NCI-H69 (cell line): Measurements from ENCODE around the gene MCEMP1.

Experiments used
- DNase-seq: peaks from one replicate; lab custom pipeline; 2025; lab: John Stamatoyannopoulos, UW

MCEMP1 gene, protein sequence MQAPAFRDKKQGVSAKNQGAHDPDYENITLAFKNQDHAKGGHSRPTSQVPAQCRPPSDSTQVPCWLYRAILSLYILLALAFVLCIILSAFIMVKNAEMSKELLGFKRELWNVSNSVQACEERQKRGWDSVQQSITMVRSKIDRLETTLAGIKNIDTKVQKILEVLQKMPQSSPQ

DNA sequence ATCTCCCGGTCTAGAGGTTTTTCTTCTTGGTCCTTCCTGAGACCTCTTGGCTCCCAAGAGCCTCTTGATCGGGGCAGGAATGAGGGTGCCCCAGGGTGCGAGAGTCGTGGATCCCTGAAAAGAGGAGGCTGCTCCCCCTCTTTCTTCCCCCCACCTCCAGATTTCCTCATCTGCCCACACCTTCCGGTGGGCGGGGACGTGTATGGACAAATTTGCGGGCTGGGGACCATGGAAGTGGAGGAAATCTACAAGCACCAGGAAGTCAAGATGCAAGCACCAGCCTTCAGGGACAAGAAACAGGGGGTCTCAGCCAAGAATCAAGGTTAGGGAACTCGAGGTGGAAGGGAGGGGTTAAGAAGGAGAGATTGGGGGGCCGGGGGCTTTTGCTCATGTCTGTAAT lies at the start of gene MCEMP1:
Gene MCEMP1 (plus strand): TSS at position 237 of the 400 bp plus-strand sequence. CDS start 31 bp downstream, at position 268.
- no peak for DNase-seq

DNA sequence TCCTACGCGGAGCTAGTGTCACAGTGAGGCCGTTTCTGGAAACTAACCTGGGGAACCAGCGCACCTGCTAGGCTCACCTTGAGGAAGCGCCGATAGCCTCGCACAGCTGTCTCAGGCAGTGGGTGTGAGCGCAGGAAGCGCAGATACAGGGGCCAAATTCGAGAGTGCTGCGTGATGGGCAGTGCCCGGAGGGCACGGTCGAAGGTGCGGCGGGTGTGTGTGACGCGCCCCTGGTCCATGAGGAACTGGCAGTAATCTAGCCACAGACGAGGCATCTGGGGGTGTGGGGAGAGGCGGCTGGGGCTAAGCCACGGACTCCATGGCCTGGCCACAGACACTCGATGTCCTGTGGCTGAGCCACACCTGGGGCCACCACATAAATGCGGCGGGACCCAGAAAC lies 49.7 kb upstream of the MCEMP1 start:
- no peak for DNase-seq

DNA sequence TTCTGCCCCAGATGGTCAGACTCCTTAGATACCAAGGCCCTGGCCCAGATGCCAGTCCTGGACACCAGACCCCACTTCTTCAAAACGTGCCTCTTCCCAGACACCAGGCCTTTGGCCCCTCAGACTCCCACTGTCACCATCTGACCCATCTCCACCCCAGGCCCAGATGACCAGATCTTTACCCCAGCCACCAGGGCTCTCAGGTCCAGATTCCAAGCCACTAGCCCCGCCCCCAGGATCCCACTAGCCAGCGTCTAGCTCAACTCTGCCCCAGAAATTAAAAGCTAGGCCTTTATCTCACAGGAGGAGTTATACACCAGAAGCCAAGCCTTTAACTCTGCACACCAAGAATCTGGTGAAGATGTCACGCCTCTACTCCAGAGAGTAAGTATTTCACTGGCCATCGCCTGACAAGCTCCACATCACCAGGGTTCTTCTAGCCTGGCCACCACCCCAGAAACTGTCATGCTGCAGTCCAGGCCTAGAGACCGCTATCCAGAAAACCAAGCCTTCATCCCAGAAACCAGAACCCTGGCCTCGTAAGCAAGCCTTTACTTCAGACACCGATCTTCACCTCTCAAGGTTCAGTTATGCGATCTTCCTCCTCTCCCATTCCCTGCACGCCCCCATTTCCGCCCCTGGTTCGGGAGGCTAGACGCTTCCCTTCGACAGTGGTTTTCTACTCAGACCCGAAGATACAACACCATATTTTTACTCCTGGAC lies 48.1 kb upstream of the MCEMP1 start:
- DNase-seq: no peak

DNA sequence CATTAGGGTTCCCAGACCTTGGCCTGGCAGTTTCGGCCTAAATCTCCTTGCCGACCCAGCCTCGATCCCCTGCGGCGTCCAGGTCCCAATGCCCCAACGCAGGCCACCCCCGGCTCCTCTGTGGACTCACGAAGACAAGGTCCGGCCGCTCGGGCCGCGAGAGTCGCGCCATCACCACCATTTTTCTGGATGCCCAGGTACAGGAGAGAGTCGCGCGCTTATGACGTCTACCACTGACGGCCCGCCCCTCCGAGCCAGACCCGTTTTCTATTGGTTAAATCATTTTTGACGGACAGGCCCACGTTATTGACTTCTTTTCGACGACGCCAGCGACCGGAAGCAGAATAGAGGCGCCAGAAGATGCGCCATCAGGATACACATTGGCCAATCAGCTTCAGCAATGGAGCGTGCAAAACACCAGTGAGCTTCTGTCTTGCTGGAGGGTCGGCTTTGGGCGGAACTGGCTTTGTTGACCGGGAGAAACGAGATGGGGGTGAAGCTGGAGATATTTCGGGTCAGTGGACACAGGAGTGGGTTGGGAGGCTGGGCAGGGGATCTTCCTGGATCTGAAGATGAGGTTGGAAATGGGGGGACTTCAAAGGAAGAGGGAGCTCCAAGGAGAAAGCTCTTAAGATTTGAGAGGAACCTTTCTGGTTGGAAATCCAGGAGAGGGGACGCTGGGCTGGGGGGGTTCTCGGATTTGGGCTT lies 47.4 kb upstream of the MCEMP1 start, which contains the start of the genes PET100 and XAB2:
Gene PET100 (plus strand): TSS at position 447 of the 708 bp plus-strand sequence. CDS start 41 bp downstream, at position 488.
Gene XAB2 (minus strand): TSS at position 199 of the 708 bp plus-strand sequence. CDS start 18 bp downstream, at position 181.
- DNase-seq: peak; percentile 99

DNA sequence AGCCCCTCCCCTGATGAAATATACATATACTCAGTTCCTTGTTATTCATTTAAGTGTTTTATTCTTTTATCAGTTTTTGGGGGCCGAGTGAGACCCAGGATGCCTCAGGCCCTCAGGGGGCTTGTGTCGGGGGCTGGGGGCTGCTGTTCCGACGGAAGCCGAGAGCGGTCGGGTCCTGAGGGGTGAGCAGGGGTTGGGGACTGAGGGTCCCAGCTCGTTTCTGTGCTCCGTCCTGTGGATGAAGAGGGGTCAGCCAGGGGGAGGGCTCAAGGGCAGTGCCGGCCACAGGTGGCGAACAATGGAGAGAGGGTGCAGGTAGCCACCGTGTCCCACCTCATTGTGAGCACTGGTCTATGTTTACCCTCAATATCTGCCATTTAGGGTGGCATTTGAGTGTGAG lies 45.3 kb upstream of the MCEMP1 start:
- no peak for DNase-seq

DNA sequence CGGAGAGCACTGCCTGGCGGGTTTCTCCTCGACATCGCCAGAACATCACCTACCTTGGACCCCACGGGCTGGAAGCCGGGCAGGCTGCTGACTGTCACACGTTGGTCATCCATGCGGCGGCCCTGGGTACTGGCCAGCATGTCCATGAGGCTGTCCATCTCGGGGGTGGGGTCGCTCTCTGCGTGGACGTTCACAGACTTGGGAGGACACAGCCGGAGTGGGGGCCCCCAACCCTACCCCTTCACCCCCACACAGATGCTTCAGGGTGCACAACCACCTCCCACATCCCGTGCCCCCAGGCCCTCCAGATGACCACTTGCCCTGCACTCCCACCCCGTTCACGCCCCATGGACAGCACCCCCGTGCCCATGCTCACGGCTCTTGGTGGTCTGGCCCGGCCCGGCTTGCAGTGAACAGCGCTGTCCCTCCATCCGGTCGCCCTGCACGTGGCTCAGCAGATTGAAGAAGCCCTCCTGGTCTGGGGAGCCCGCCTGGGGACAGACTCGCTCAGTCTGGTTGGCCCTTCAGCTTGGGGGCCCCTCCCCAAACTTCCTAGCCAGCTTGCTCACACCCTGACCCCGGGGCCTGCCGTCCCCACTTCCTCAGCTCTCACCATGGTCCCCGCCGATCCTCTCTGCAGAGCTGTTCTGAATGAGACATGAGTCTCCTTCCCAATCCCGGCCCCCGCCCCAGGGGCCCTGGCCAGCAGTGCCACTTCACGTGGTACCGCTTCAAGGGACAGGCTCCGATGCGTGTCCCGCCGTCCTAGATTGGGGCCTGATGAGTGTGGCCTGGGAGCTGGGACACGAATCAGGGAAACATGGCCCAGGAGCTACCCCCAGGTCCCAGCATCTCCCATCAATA lies 44.3 kb upstream of the MCEMP1 start:
- no peak for DNase-seq

DNA sequence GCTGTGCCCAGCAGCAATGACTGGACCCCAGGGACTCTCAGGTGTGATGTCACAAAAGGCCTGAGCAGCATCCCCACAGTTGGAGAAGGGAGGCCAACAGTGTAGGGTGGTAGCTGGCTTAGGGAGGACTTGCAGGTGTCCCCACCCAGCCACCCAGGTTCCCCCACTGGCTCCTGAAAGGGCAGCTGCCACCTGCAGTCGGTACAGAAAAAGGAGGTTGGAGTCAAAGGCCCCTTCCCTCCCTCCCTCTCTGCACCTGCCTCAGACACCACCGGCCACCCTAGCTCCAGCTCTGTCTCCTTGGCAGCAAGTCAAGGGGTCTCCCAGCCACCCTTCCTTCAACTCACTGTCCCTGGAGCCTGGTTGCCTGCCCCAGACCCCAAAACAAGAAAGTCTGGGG lies 43.2 kb upstream of the MCEMP1 start, which contains the start of gene PCP2:
Gene PCP2 (minus strand): TSS at position 22 of the 400 bp plus-strand sequence. CDS start 262 bp downstream, outside the sequence.
- DNase-seq: no peak

DNA sequence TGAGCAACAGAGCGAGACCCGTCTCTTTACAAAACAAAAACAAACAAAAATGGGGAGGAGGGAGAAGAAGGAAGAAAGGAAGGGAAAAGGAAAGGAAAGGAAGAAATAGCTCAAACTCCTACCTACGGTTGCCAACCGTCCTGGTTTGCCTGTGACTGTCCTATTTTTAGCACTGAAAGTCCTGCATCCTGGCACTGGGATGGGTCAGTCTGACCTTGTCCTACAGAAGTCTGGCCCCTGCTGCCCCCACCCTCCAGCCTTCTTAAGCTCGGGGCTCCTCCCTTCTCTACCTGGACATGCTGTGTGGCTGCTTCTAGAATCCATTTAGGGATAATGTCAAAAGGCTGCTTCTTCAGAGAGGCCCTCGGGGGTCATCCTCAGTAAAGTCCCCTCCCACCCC lies 41.2 kb upstream of the MCEMP1 start:
- DNase-seq: no peak

DNA sequence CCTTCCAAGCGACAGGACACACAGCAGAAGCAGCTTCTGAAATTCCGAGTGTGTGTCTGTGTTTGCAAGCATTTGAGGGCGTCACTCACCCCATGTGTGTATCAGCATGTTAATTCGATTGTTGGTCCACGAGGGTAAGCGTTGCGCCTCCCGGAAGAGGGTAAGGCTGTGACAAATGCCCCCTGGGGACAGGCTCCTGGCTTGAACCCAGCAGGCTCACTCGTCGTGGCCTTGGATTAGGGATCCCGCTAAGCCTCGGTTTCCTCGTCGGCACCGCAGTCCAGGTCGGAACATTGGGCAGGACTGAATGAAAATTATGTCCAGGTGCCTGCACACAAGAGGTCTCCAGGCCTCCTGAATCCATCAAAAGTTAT lies 40.6 kb upstream of the MCEMP1 start:
- DNase-seq: no peak

DNA sequence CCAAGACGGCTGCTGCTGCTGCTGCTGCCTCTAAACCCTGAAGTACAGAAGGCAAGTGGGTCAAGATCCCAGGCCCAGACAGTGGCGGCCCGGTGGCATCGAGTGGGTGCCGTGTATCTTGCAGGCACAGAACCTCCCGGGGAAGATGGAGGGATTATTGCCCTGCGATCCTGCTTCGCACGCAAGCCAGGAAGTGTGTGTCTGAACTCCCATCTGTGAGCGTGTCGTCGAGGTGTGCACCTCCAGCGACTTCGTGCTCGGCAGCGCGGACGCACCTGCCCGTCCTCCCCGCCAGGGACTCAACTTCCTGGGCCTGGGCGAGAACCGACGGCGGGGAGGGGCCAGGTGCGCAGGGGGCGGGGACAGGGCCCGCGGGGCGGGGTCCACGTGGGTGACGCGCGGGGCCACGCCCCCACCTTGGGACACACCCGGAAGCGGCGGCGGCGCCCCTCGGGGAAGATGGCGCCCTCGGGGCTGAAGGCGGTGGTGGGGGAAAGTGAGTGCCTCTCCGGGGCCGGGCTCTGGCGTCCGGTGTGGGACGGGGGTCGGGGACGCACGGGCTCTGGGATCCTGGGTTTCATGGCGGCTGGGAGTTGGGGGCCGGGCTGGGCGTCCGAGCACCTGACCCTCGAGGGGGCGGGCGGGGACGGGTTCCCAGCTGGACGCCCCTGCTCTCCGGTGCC lies 40.1 kb upstream of the MCEMP1 start, which contains the start of gene STXBP2:
Gene STXBP2 (plus strand): TSS at position 420 of the 683 bp plus-strand sequence. CDS start 40 bp downstream, at position 460.
- DNase-seq: peak; percentile 94

DNA sequence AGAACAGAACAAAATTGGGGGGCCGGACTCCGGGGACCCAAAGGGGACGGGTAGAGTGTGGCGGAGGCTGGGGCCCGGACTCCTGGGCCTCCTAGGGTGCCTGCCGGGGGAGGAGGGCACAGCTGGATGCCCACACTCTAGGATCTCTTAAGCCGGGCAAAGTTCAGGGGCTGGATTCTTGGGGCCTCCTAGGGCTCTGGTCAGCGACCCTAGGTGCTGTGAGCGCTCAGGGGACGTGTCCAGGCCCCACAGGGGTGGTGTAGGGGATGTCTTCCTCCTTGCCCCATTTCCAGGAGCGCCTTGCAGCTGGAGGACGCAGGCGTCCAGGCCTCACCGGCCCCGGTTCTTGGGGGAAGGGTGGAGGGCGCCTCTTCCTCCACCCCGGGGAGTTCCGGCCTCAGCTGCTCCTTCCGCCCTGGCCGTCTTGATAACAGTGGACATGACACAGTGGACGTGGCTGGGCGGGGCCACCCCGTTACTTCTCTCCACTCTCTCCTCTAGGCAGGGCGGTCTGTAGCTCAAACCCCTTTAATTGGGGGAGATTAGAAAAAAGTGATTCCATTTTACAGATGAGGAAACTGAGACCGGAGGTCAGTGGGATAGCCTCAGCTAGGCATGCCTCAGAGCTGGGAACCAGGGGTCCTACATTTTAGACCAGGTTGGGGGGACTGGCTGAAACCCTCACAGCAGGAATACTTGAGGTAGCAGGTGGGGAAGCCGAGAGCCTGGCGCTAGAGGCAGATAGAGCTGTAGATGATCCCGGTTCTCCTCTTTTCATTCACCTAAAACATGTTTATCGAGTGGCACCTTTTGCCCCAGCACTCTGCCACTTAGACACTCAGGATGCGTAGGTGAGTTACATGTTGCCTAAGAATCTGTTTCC lies 39.3 kb upstream of the MCEMP1 start:
- peak; percentile 44 for DNase-seq

DNA sequence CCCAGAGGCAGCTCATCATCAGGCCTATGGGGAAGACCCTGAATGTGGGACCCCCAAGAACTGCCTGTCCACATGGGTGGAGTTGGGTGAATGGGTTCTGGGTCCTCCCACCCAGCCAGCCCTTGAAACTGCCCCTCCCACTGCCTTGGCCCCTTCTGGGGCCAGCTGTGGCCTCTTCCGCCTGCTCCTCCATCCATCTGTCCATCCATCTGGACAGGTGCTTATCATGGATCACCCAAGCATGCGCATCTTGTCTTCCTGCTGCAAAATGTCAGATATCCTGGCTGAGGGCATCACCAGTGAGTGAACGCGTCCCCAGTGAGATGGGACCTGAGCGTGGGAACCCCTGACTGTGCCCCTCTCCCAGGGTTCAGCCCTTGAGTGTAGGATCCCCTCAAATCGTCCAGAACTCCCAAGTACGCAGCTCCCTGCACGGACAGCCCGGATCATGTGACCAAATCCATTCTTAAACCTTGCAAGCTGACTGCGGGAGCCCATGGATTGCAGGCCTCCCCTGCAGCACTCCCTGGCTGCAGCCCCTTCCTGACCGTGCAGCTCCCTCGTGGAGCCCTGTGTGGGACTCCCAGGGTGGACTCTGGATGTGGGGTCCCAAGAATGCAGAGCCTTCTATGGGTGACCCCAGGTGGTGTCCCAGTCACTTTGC lies 38.0 kb upstream of the MCEMP1 start:
- no peak for DNase-seq

DNA sequence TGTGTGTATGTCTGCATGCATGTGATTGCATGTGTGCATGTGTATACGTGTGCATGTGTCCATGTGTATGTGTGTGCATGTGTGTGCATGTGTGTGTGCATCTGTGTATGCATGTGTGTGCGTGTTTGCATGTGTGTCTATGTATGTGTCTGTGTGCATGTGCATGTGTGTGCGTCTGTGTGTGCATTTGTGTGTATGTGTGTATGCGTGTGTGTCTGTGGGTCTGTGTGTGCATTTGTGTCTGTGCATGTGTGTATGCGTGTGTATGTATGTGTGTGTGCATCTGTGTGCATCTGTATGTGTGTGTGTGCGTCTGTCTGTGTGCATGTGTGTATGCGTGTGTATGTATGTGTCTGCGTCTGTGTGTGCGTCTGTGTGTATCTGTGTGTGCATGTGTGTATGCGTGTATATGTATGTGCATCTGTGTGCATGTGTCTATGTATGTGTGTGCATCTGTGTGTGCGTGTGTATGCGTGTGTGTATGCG lies 37.0 kb upstream of the MCEMP1 start:
- no peak for DNase-seq

DNA sequence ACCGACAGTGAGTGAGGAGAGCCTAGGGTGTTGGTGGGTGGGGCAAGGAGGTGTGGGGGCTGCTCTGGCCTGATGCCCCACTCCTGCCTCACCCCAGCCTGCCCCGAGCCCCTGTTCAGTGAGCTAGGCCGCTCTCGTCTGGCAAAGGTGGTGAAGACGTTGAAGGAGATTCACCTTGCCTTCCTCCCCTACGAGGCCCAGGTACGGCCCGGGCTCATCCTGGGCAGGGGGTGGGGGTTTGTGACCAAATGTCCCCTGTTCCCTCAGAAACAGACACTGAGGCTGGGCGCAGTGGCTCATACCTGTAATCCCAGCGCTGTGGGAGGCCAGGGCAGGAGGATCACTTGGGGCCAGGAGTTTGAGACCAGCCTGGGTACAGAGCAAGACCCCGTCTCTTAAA lies 36.1 kb upstream of the MCEMP1 start:
- no peak for DNase-seq

DNA sequence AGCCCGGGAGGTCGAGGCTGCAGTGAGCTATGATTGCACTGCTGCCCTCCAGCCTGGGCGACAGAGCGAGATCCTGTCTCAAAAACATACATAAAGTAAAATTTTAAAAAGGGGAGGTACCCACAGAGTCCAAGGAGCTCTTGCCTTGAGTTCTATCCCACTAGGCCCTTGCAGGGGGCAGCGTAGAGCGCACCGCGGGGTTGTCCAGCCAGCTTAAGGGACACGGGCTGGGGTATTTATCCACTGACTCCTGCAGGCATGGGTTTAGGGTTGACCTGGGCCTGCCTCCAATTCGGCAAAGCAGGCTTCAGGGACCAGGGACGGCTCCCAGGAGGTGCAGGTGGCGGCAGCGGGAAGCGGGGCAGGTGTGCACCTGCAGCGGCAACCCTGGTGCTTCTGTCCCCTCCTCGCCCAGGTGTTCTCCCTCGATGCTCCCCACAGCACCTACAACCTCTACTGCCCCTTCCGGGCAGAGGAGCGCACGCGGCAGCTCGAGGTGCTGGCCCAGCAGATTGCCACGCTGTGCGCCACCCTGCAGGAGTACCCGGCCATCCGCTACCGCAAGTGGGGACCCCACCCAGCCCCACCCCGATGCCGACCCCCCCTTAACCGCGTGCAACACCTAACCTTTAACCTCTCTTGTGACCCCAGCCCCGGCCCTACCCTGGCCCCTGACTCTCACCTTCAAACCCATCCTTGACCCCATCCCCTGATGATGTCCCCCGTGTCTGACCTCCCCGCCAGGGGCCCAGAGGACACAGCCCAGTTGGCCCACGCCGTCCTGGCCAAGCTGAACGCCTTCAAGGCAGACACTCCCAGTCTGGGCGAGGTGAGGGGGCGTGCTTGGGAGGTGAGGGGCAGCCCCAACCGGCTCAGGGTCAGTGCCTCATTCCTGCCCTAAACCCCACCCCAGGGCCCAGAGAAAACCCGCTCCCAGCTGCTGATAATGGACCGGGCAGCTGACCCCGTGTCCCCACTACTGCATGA lies 35.3 kb upstream of the MCEMP1 start:
- no peak for DNase-seq

DNA sequence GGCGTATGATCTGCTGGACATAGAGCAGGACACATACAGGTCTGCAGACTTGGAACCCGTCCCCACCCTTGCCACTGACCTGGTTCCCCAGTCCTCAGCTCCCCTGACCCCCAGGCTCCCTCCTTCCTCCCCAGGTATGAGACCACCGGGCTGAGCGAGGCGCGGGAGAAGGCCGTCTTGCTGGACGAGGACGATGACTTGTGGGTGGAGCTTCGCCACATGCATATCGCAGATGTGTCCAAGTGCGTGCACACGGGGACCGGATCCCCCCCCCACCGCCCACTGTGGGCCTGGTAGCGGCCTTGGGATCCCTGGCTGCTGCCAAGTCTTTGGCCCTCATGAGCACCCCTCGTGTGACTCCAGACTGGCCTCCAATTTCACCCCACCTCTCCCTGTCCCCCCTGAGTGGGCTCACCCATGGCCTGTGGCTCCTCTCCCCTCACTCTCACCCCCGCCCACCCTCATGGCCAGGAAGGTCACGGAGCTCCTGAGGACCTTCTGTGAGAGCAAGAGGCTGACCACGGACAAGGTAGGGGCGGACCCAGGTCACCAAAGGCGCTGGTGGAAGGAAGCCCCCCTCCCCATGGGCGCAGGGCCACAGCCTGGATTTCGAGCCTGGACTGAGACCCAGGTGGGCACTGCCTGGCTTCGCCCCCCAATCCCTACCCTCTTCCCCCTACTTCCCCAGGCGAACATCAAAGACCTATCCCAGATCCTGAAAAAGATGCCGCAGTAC lies 34.4 kb upstream of the MCEMP1 start:
- no peak for DNase-seq

DNA sequence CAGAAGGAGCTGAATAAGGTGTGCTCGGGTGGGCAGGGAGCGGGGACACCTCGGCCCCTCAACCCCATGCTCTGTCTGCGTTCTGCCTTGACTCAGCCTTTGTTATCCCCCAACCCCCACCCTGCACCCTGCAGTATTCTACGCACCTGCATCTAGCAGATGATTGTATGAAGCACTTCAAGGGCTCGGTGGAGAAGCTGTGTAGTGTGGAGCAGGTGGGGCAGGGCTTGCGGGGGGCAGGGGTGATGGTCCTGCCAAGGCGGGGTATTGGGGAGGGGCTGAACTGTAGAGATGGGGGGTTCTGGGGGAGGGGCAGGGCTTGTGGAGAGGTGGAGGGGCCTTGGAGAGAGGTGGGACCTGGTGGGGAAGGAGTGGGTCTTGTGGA lies 33.9 kb upstream of the MCEMP1 start:
- DNase-seq: no peak
